GM23338 (cell line): ENCODE data around the gene RAB11FIP4. TPM values are rescaled to one million over a fixed set of nuclear protein-coding genes. Genes with fewer than 3 reads are reported as not detected.

Experiments used
- ATAC-seq: fragments of 200-7000 bp; cut with Tn5 transposase; 3 replicates; pipeline ENCODE4 v1.9.1; 2020
- DNase-seq: peaks from one replicate; pipeline ENCODE4 v3.0.0-alpha.2; 2015; ENCODE audit warnings: low spot score
- H2AFZ ChIP-seq: fragments of 200-600 bp; sonication (generic); 2 replicates; pipeline ENCODE4 v1.8.0; 2016; ENCODE audit warnings: antibody characterized with exemption, mild to moderate bottlenecking, moderate library complexity
- H3F3A ChIP-seq: fragments of 200-600 bp; sonication (generic); replicated peaks from 2 replicates; pipeline ENCODE4 v1.8.0; 2017; ENCODE audit warnings: antibody characterized with exemption, mixed run types, low read depth
- H3K27ac ChIP-seq: fragments of 200-600 bp; sonication (generic); 2 replicates; pipeline ENCODE4 v1.6.1; 2016; ENCODE audit warnings: low read depth
- H3K27me3 ChIP-seq: fragments of 200-600 bp; sonication (generic); 2 replicates; pipeline ENCODE4 v1.8.0; 2016; ENCODE audit warnings: mild to moderate bottlenecking, mixed run types, moderate library complexity; ENCODE audit not compliant: insufficient read depth
- H3K36me3 ChIP-seq: fragments of 200-600 bp; sonication (generic); 2 replicates; pipeline ENCODE4 v1.8.0; 2016; ENCODE audit warnings: mild to moderate bottlenecking; ENCODE audit not compliant: insufficient read depth
- H3K4me1 ChIP-seq: fragments of 200-600 bp; sonication (generic); 2 replicates; pipeline ENCODE4 v1.8.0; 2016; ENCODE audit warnings: mild to moderate bottlenecking, moderate library complexity; ENCODE audit not compliant: insufficient read depth
- H3K4me2 ChIP-seq: fragments of 200-600 bp; sonication (generic); 2 replicates; pipeline ENCODE4 v1.7.1; 2017; ENCODE audit warnings: mixed run types
- H3K4me3 ChIP-seq: fragments of 200-600 bp; sonication (generic); 2 replicates; pipeline ENCODE4 v1.6.1; 2016; ENCODE audit warnings: mixed run types
- H3K79me2 ChIP-seq: fragments of 200-600 bp; sonication (generic); replicated peaks from 2 replicates; pipeline ENCODE4 v1.8.0; 2017; ENCODE audit warnings: mild to moderate bottlenecking; ENCODE audit not compliant: insufficient read depth
- H3K9me2 ChIP-seq: fragments of 200-600 bp; sonication (generic); 2 replicates; pipeline ENCODE4 v1.8.0; 2017; ENCODE audit not compliant: insufficient read depth
- H4K20me1 ChIP-seq: fragments of 200-600 bp; sonication (generic); replicated peaks from 2 replicates; pipeline ENCODE4 v1.8.0; 2017; ENCODE audit warnings: mild to moderate bottlenecking; ENCODE audit not compliant: insufficient read depth
- H3K27ac Mint-ChIP-seq: 2 replicates; pipeline ENCODE4 v1.8.0; 2020; ENCODE audit warnings: inconsistent platforms, mild to moderate bottlenecking, moderate library complexity, mixed read lengths
- H3K27me3 Mint-ChIP-seq: 3 replicates; pipeline ENCODE4 v1.8.0; 2022; ENCODE audit warnings: low read depth, mild to moderate bottlenecking, moderate library complexity, mixed read lengths, inconsistent platforms; ENCODE audit not compliant: insufficient read depth, poor library complexity
- H3K36me3 Mint-ChIP-seq: 3 replicates; pipeline ENCODE4 v1.8.0; 2021; ENCODE audit warnings: low read depth, mild to moderate bottlenecking, inconsistent platforms, moderate library complexity, mixed read lengths
- H3K4me1 Mint-ChIP-seq: 3 replicates; pipeline ENCODE4 v1.8.0; 2020; ENCODE audit warnings: mild to moderate bottlenecking, inconsistent platforms, mixed read lengths
- H3K4me3 Mint-ChIP-seq: 3 replicates; pipeline ENCODE4 v1.8.0; 2021; ENCODE audit warnings: moderate library complexity, mild to moderate bottlenecking, inconsistent platforms, mixed read lengths
- H3K9me3 Mint-ChIP-seq: 3 replicates; pipeline ENCODE4 v1.8.0; 2020; ENCODE audit warnings: moderate library complexity, mild to moderate bottlenecking, inconsistent platforms, mixed read lengths
- CREB1 ChIP-seq: fragments of 250-450 bp; sonication (Bioruptor Pico); IDR thresholded peaks from 2 replicates; pipeline ENCODE4 v1.5.0; 2020; ENCODE audit warnings: low read depth, mild to moderate bottlenecking, moderate library complexity
- CTCF ChIP-seq, 2 experiments: fragments of 200-600 bp in 1 of 2; sonication (generic) in 1 of 2; conservative IDR thresholded peaks; 2 replicates each; pipeline versions ENCODE4 v1.5.1 to v1.6.1; 2016 to 2017; ENCODE audit warnings: antibody characterized with exemption in 2 of 2, low read depth in 2 of 2, mild to moderate bottlenecking in 2 of 2, moderate library complexity in 1 of 2
- NANOG ChIP-seq: IDR thresholded peaks from 2 replicates; pipeline ENCODE4 v1.6.1; 2016; ENCODE audit warnings: antibody characterized with exemption, borderline replicate concordance
- POLR2AphosphoS5 ChIP-seq: IDR thresholded peaks from 2 replicates; pipeline ENCODE4 v1.6.1; 2016; ENCODE audit warnings: antibody characterized with exemption, low read depth
- REST ChIP-seq: IDR thresholded peaks from one replicate; pipeline ENCODE4 v1.6.1; 2018; ENCODE audit warnings: antibody characterized with exemption; ENCODE audit not compliant: unreplicated experiment
- STAT1 ChIP-seq: IDR thresholded peaks from one replicate; pipeline ENCODE4 v1.6.1; 2016; ENCODE audit warnings: antibody characterized with exemption; ENCODE audit not compliant: unreplicated experiment
- ZNF114 ChIP-seq: fragments of 250-450 bp; sonication (Bioruptor Pico); IDR thresholded peaks from 2 replicates; pipeline ENCODE4 v1.5.0; 2020; ENCODE audit warnings: mild to moderate bottlenecking, moderate library complexity
- ZNF462 ChIP-seq: fragments of 250-450 bp; sonication (Bioruptor Pico); IDR thresholded peaks from 2 replicates; pipeline ENCODE4 v1.5.0; 2020; ENCODE audit warnings: mild to moderate bottlenecking, moderate library complexity
- polyA plus RNA-seq: library from polyadenylated mRNA; unstranded; fragments of >200 nt; fragmentation: Nextera tagmentation; extraction: Ambion mirVana; gene quantifications from 2 replicates; pipeline ENCODE4 v1.2.1, GENCODE V29; 2016
- total RNA-seq: library from RNA; depleted of rRNA; stranded (reverse); fragments of >200 nt; shearing (Covaris generic); gene quantifications from 2 replicates; pipeline ENCODE4 v1.2.3, GENCODE V29; 2014

The RAB11FIP4 gene
- total and polyA plus RNA-seq, 2 experiments from 2014 or later: 26.0 to 65.6 TPM

- Histone ChIP-seq H3K27ac (no peak overlapping the region), H3K9me2 (no peaks in the 10 kb centered on the region), H3K36me3 (no peaks in the 10 kb centered on the region), H3K4me1 (peaks cover 26% of the 10 kb centered on the region), H2AFZ (peak overlapping the region; percentile 96), H3F3A (0 out of 2 replicates have a peak, but pooled peaks cover 9% of the 10 kb centered on the region), H4K20me1 (peaks cover 3% of the 10 kb centered on the region; the same call in 1 of the 2 replicates), H3K79me2 (0 out of 2 replicates have a peak, but pooled peaks cover 3% of the 10 kb centered on the region), H3K27me3 (peaks cover 28% of the 10 kb centered on the region), H3K4me2 (peak overlapping the region; percentile 80), H3K4me3 (peak overlapping the region; percentile 65)
- peaks cover 33% of the 10 kb centered on the region for H3K4me1 Mint-ChIP-seq
- ATAC-seq (peak; percentile 56), DNase-seq (peak; percentile 82)
- TF ChIP-seq CREB1 (CRISPR knock-in tag): peak; percentile 42; the same call in 1 of the 2 replicates
- TF ChIP-seq STAT1: no peak
- TF ChIP-seq ZNF462 (CRISPR knock-in tag): no peak
- TF ChIP-seq CTCF (conservative IDR thresholded peaks at IDR 0.05; ENCODE audit: low read depth in 2 of 2): peak; percentile 60 to 76
- no peak for TF ChIP-seq NANOG
- peak; percentile 40 for TF ChIP-seq POLR2AphosphoS5
- TF ChIP-seq REST: no peak
- no peak for TF ChIP-seq ZNF114 (CRISPR knock-in tag)
- peaks cover 3% of the 10 kb centered on the region; the same call in 1 of the 3 replicates for H3K36me3 Mint-ChIP-seq
- H3K9me3 Mint-ChIP-seq: no peaks in the 10 kb centered on the region
- H3K4me3 Mint-ChIP-seq: peak overlapping the region; percentile 63
- peaks cover 22% of the 10 kb centered on the region for H3K27me3 Mint-ChIP-seq
- H3K27ac Mint-ChIP-seq: no peak overlapping the region
Observed at GRCh38 chr17:31558748-31559583, 167.5 kb downstream of the RAB11FIP4 start.
